HepG2 (cell line): ENCODE data around the gene FANCD2. TPM values are rescaled to one million over a fixed set of nuclear protein-coding genes. Genes with fewer than 3 reads are reported as not detected.

Experiments used
- AGO1 ChIP-seq: fragments of 200-400 bp; formaldehyde crosslinking; IDR thresholded peaks from 2 replicates; pipeline ENCODE4 v1.6.1; 2017; ENCODE audit warnings: mild to moderate bottlenecking, low read depth, low read length, moderate library complexity; ENCODE audit not compliant: poor library complexity, severe bottlenecking
- PHF21A ChIP-seq: sonication (generic); formaldehyde crosslinking; IDR thresholded peaks from 2 replicates; pipeline ENCODE4 v1.5.0; 2020; ENCODE audit warnings: mild to moderate bottlenecking, missing genetic modification reagents
- ZBTB37 ChIP-seq: sonication (generic); formaldehyde crosslinking; IDR thresholded peaks from 2 replicates; pipeline ENCODE4 v1.4.0; 2020; ENCODE audit warnings: mild to moderate bottlenecking, missing genetic modification reagents
- ZBTB40 ChIP-seq, 2 experiments: fragments of 450-650 bp in 1 of 2; sonication (generic) in 1 of 2; formaldehyde crosslinking in 1 of 2; IDR thresholded peaks; 2 replicates each; pipeline versions ENCODE4 v1.6.1 to v1.8.0; 2016 to 2022; ENCODE audit warnings: antibody characterized with exemption in 1 of 2, mild to moderate bottlenecking in 1 of 2, missing genetic modification reagents in 1 of 2
- polyA plus RNA-seq, 8 experiments: library from polyadenylated mRNA; depleted of rRNA in 3 of 8; stranded (reverse) in 7 of 8; unstranded in 1 of 8; fragments of >200 nt; fragmentation: Illumina TruSeq in 4 of 8; extraction: Trizol in 4 of 8; gene quantifications; 2 replicates each; pipeline versions ENCODE4 v1.2.1 to v1.2.3, GENCODE V29; 2011 to 2016; ENCODE audit warnings: low read depth in 4 of 8, missing spikeins in 1 of 8, mixed read lengths in 1 of 8; ENCODE audit not compliant: insufficient read depth in 1 of 8
- total RNA-seq, 5 experiments: library from RNA; depleted of rRNA; stranded (reverse); fragments of >200 nt; fragmentation: Illumina TruSeq; extraction: Trizol; gene quantifications; 2 replicates each; pipeline ENCODE4 v1.2.3, GENCODE V29; 2016; ENCODE audit warnings: low read depth in 1 of 5
- TF ChIP-seq, protein P1 (sequence below): sonication (generic); formaldehyde crosslinking; IDR thresholded peaks from 2 replicates; pipeline ENCODE4 v1.9.0; 2021; ENCODE audit warnings: missing genetic modification reagents, borderline replicate concordance
- TF ChIP-seq, protein P2 (sequence below): sonication (generic); formaldehyde crosslinking; IDR thresholded peaks from 2 replicates; pipeline ENCODE4 v1.4.0; 2020; ENCODE audit warnings: missing genetic modification reagents; ENCODE audit errors: not compliant biosample characterization

Gene FANCD2
- total and polyA plus RNA-seq, 2 of the 13 experiments (the other 11 are each of a cell fraction or from before 2014, with no cell fraction given): 10.1 to 42.0 TPM

DNA sequence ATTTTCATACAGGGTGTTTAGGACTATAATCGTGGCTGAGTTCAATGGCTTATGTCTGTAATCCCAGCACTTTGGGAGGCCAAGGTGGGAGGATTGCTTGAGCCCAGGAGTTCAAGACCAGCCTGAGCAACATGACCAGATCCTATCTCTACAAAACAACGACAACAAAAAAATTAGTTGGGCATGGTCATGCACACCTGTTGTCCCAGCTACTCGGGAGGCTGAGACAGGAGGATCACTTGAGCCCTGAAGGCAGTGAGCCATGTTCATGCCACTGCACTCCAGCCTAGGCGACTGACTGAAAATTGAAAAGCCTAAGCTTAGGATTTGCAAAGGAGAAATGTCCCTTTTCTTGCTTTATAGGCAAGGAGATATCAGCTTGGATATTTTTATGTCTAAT is 90.7 kb downstream of the FANCD2 start (continued):
- TF ChIP-seq ZBTB40 (IDR thresholded peaks at IDR 0.05): no peak
- no peak for TF ChIP-seq ZBTB40 (CRISPR knock-in tag; IDR thresholded peaks at IDR 0.05)
- TF ChIP-seq PHF21A (CRISPR knock-in tag): no peak
- TF ChIP-seq, protein P1, sequence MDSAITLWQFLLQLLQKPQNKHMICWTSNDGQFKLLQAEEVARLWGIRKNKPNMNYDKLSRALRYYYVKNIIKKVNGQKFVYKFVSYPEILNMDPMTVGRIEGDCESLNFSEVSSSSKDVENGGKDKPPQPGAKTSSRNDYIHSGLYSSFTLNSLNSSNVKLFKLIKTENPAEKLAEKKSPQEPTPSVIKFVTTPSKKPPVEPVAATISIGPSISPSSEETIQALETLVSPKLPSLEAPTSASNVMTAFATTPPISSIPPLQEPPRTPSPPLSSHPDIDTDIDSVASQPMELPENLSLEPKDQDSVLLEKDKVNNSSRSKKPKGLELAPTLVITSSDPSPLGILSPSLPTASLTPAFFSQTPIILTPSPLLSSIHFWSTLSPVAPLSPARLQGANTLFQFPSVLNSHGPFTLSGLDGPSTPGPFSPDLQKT: no peak
- no peak for TF ChIP-seq AGO1
- TF ChIP-seq, protein P2, sequence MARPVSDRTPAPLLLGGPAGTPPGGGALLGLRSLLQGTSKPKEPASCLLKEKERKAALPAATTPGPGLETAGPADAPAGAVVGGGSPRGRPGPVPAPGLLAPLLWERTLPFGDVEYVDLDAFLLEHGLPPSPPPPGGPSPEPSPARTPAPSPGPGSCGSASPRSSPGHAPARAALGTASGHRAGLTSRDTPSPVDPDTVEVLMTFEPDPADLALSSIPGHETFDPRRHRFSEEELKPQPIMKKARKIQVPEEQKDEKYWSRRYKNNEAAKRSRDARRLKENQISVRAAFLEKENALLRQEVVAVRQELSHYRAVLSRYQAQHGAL (CRISPR knock-in tag): no peak
- TF ChIP-seq ZBTB37 (CRISPR knock-in tag): no peak
